ENCODE data around the gene NAXE.

DNA sequence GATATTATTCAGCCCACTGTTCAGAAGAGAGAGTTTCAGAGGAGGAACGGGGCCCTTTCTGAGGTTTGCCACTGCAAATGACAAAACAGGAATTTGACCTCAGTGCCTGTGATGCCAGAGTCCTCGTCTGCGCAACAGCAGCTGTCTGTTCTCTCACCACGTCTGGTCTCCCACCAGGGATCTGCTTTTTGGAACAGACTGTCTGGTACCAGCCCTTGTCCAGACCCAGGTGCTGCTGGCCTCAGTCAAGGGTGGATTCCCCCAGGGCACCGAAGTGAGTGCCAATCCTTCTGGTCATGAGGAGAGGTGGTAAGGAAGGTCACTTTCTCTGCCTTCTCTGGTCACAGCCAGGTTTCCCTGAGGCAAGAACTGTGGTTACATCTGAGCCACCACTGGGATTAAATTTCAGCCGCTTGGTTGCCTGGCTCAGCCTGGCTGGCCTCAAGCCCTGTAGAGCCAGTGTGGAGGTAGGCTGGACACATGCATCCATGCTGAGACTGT is 48.1 kb downstream of the NAXE start:
- TF ChIP-seq, protein P1, sequence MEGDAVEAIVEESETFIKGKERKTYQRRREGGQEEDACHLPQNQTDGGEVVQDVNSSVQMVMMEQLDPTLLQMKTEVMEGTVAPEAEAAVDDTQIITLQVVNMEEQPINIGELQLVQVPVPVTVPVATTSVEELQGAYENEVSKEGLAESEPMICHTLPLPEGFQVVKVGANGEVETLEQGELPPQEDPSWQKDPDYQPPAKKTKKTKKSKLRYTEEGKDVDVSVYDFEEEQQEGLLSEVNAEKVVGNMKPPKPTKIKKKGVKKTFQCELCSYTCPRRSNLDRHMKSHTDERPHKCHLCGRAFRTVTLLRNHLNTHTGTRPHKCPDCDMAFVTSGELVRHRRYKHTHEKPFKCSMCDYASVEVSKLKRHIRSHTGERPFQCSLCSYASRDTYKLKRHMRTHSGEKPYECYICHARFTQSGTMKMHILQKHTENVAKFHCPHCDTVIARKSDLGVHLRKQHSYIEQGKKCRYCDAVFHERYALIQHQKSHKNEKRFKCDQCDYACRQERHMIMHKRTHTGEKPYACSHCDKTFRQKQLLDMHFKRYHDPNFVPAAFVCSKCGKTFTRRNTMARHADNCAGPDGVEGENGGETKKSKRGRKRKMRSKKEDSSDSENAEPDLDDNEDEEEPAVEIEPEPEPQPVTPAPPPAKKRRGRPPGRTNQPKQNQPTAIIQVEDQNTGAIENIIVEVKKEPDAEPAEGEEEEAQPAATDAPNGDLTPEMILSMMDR (IDR thresholded peaks at IDR 0.05; ENCODE audit: poor library complexity) = no peak
- no peak for TF ChIP-seq EZH2 (IDR thresholded peaks at IDR 0.05; ENCODE audit: borderline replicate concordance)
